Kidney (tissue), 14 donors: ENCODE results near the gene TRPM3. TPM values are rescaled to one million over a fixed set of nuclear protein-coding genes. Genes with fewer than 3 reads are reported as not detected.

ENCODE experiments used
- DNase-seq, 5 donors: peaks; one replicate each; pipeline ENCODE4 v3.0.0-alpha.2; 2013 to 2020
- FAIRE-seq: peaks from 2 replicates; lab custom pipeline; 2012; peaks lifted over from hg19 to GRCh38; lab: Jason Lieb, UNC
- H3K27ac ChIP-seq, 2 donors: one replicate each; pipeline ENCODE4 v1.7.0; 2013; ENCODE audit warnings: low read depth in 2 of 2, low read length in 2 of 2, inconsistent platforms in 1 of 2
- H3K27me3 ChIP-seq: one replicate; pipeline ENCODE4 v1.7.1; 2013; ENCODE audit warnings: low read length, inconsistent platforms; ENCODE audit not compliant: control insufficient read depth, insufficient read depth
- H3K36me3 ChIP-seq, 3 donors: one replicate each; pipeline versions ENCODE4 v1.7.0 to v1.7.1; 2013; ENCODE audit warnings: low read length in 3 of 3, control low read depth in 1 of 3, inconsistent platforms in 1 of 3; ENCODE audit not compliant: insufficient read depth in 3 of 3, control insufficient read depth in 2 of 3
- H3K4me1 ChIP-seq, 3 donors: one replicate each; pipeline versions ENCODE4 v1.7.0 to v1.7.1; 2013; ENCODE audit warnings: low read length in 3 of 3, inconsistent platforms in 1 of 3, low read depth in 1 of 3; ENCODE audit not compliant: control insufficient read depth in 2 of 3, insufficient read depth in 2 of 3
- H3K4me3 ChIP-seq, 3 donors: one replicate each; pipeline versions ENCODE4 v1.7.0 to v1.8.1; 2013; ENCODE audit warnings: low read length in 3 of 3, control low read depth in 1 of 3, inconsistent platforms in 1 of 3
- H3K9ac ChIP-seq, 3 donors: one replicate each; pipeline versions ENCODE4 v1.7.0 to v1.7.1; 2013; ENCODE audit warnings: low read length in 3 of 3, control low read depth in 1 of 3, inconsistent platforms in 1 of 3
- H3K9me3 ChIP-seq, 3 donors: one replicate each; pipeline versions ENCODE4 v1.7.0 to v1.7.1; 2013; ENCODE audit warnings: low read length in 3 of 3, control low read depth in 1 of 3, inconsistent platforms in 1 of 3; ENCODE audit not compliant: control insufficient read depth in 2 of 3, insufficient read depth in 1 of 3
- intact Hi-C: fragments of 100-400 bp; cut with DNase I; formaldehyde crosslinking; loops from one replicate; pipeline ENCODE4 v1.11.1; 2022
- polyA plus RNA-seq: library from polyadenylated mRNA; stranded (reverse); fragments of 350-450 nt; fragmentation: Illumina TruSeq; extraction: RNeasy Lipid Tissue Mini Kit (QIAGEN cat#74804); gene quantifications from one replicate; pipeline ENCODE4 v1.2.3, GENCODE V29; 2014; ENCODE audit warnings: low read depth, low replicate concordance; ENCODE audit not compliant: insufficient read depth
- total RNA-seq: library from RNA; stranded (reverse); fragmentation: NEBNext Ultra II Directional; extraction: Animal tissue kit (Norgen Biotek cat#: 25700); gene quantifications from one replicate; pipeline ENCODE4 v1.2.1, GENCODE V29; 2021
- TF ChIP-seq, protein P1 (sequence below): IDR thresholded peaks from 3 replicates; pipeline ENCODE4 v1.5.1; 2012; ENCODE audit warnings: mild to moderate bottlenecking, moderate library complexity, borderline replicate concordance; ENCODE audit not compliant: insufficient read depth; ENCODE audit errors: extremely low read depth
- donor health status: control.
- donor health status: control.
- donor health status: control.
- donor health status: control.
- donor health status: control.
- donor health status: DM: yes; HTN: yes; CAD: no.
- donor health status: Normal renal cell carcinoma (clear cell type).

Gene TRPM3
- total and polyA plus RNA-seq, 2 donors from 2014 or later, result 8.8 to 11.4 TPM

DNA sequence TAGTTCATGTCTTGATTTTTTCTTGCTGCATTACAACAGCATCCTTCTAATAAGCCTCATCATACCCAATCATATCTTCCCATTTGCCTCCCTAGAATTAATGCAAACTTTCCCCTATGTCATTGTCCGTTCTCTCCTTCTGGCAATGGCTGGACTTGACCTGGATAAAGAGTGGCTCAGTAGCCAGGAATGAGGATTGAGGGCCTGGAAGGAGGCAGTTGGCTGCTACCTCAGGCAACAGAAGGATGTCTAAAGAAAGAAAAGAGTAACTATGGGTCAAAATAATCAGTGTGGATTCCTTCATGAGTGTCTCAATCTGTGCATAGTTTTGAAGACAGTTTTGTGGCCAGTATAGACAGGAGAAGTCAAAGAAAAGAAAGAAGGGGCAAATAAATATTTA, 209.6 kb downstream of the TRPM3 start:
- Histone ChIP-seq H3K9me3 (no peaks in the 10 kb centered on the region), H3K9ac (no peak overlapping the region), H3K36me3 (no peaks in the 10 kb centered on the region), H3K4me1 (no peaks in the 10 kb centered on the region), H3K27ac (no peak overlapping the region), H3K27me3 (no peaks in the 10 kb centered on the region), H3K4me3 (no peak overlapping the region)
- intact Hi-C loops, result no loop called here
- DNase-seq (no peak), FAIRE-seq (no peak)
- TF ChIP-seq, protein P1, sequence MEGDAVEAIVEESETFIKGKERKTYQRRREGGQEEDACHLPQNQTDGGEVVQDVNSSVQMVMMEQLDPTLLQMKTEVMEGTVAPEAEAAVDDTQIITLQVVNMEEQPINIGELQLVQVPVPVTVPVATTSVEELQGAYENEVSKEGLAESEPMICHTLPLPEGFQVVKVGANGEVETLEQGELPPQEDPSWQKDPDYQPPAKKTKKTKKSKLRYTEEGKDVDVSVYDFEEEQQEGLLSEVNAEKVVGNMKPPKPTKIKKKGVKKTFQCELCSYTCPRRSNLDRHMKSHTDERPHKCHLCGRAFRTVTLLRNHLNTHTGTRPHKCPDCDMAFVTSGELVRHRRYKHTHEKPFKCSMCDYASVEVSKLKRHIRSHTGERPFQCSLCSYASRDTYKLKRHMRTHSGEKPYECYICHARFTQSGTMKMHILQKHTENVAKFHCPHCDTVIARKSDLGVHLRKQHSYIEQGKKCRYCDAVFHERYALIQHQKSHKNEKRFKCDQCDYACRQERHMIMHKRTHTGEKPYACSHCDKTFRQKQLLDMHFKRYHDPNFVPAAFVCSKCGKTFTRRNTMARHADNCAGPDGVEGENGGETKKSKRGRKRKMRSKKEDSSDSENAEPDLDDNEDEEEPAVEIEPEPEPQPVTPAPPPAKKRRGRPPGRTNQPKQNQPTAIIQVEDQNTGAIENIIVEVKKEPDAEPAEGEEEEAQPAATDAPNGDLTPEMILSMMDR, result no peak

DNA sequence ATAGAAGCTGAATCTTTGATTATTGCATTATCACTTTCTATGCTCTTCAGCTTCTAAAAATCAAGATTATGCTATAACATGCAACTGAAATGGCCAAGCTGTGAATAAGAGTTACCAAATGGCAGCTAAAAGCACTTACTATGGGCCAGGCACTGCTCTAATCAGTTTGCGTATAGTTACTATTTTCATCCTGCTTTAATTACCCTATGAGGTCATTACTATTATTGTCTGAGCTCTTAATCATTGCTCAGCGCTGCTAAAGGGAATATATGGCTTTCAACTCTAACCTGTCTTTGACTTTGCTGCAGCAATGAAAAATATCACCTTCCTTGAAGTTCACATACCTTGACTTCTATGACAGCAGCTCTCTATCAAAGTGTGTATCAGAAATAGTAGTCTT, 210.8 kb downstream of the TRPM3 start:
- H3K9me3 ChIP-seq, result no peaks in the 10 kb centered on the region
- no peaks in the 10 kb centered on the region for H3K36me3 ChIP-seq
- no peak for DNase-seq
- H3K9ac ChIP-seq, result no peak overlapping the region
- TF ChIP-seq, protein P1, result no peak
- FAIRE-seq, result no peak
- H3K4me1 ChIP-seq, result no peaks in the 10 kb centered on the region
- no peaks in the 10 kb centered on the region for H3K27me3 ChIP-seq
- no peak overlapping the region for H3K4me3 ChIP-seq
- intact Hi-C loops, result no loop called here
- H3K27ac ChIP-seq, result no peak overlapping the region

DNA sequence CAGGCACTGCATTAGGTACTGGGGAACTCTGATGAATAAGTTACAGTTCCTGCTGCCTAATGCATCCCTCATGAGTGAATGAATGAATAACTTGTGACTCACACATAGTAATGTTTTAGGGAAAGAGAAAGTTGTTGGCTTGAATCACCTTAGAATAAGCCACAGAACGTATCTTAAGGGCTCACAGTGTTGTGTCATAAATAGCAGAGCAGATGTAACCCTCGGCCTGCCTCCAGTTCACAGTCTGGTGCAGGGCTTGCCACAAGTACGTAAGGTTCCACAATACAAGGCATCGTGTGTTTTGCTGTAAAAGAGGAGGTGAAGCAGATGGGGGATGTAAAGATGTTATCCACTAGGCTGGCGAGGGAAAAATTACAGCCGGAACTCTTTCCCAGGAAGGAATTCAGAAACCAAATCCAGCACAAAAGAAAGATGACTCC, 218.7 kb downstream of the TRPM3 start:
- peaks cover 0 to 4% (median 4%) of the 10 kb centered on the region in 3 donors for H3K4me1 ChIP-seq
- no peak overlapping the region for H3K27ac ChIP-seq
- H3K4me3 ChIP-seq, result peak overlapping the region in 2 of 3 donors; percentile 48 to 70
- H3K9me3 ChIP-seq, result no peaks in the 10 kb centered on the region
- no peaks in the 10 kb centered on the region for H3K27me3 ChIP-seq
- no peaks in the 10 kb centered on the region for H3K36me3 ChIP-seq
- TF ChIP-seq, protein P1, result no peak
- FAIRE-seq (peak; percentile 33), DNase-seq (peak in 2 of 5 donors; percentile 49 to 54)
- peak overlapping the region in 1 of 3 donors; percentile 24 for H3K9ac ChIP-seq
- intact Hi-C loops, result no loop called here

DNA sequence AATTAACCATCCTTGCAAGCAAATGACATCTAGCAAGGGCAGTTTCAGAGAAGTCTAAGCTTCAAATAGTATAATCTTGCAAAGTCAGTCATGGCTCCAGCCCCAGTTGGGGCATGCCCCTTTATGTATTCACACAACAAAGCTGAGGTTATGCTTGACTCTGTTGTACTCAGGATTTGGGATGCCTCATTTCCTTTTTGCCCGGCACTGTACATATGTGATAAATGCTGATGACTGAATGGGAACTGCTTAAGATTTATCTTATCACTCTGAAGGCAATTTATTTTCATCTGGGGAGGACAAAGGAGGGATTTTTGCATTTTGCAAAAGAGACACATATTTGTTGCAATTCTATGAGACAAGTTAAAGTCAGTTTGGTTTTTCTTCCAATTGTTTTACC, 219.2 kb downstream of the TRPM3 start:
- TF ChIP-seq, protein P1, result no peak
- peaks cover 0 to 4% (median 4%) of the 10 kb centered on the region in 3 donors for H3K4me1 ChIP-seq
- H3K27me3 ChIP-seq, result no peaks in the 10 kb centered on the region
- H3K4me3 ChIP-seq, result no peak overlapping the region
- DNase-seq (no peak), FAIRE-seq (no peak)
- H3K36me3 ChIP-seq, result no peaks in the 10 kb centered on the region
- H3K27ac ChIP-seq, result no peak overlapping the region
- intact Hi-C loops, result no loop called here
- no peaks in the 10 kb centered on the region for H3K9me3 ChIP-seq
- no peak overlapping the region for H3K9ac ChIP-seq
